Bronchus fibroblast of lung (primary cell): Measurements from ENCODE around the gene CENATAC. TPM values are rescaled to one million over a fixed set of nuclear protein-coding genes. Genes with fewer than 3 reads are reported as not detected.

Experiments used
- total RNA-seq: library from RNA; depleted of rRNA; stranded (reverse); fragments of >200 nt; gene quantifications from 2 replicates; pipeline ENCODE4 v1.2.3, GENCODE V29; 2015

The CENATAC gene
- total RNA-seq: 7.1 and 7.9 TPM in 2 replicates

GRCh38 chr11:118997627-118998387, at the start of gene CENATAC:
Gene CENATAC (plus strand): TSS chr11:118998138. CDS start chr11:118998198, 60 bp downstream.

GRCh38 chr11:118956094-118956846, 41.7 kb upstream of the CENATAC start, which contains the start of gene UPK2:
Gene UPK2 (plus strand): TSS chr11:118956298. CDS start chr11:118956351, 53 bp downstream.

GRCh38 chr11:118971646-118972045, 26.3 kb upstream of the CENATAC start, which contains the start of gene FOXR1:
Gene FOXR1 (plus strand): TSS chr11:118971761. CDS start chr11:118971932, 171 bp downstream.

GRCh38 chr11:119018074-119018938, 20.4 kb downstream of the CENATAC start, which contains the start of the genes RPS25 and TRAPPC4:
Gene RPS25 (minus strand): TSS chr11:119018343. CDS start chr11:119018284, 59 bp downstream.
Gene TRAPPC4 (plus strand): TSS chr11:119018766. CDS start chr11:119018796, 30 bp downstream.

GRCh38 chr11:119030329-119031047, 32.5 kb downstream of the CENATAC start, which contains the start of gene SLC37A4:
Gene SLC37A4 (minus strand): TSS chr11:119030877.

GRCh38 chr11:119057000-119057769, 59.2 kb downstream of the CENATAC start, which contains the start of gene HYOU1:
Gene HYOU1 (minus strand): TSS chr11:119057205. CDS start chr11:119056160, 1,045 bp downstream.

Other genes starting within 250 kb of the CENATAC start
- gene DDX6, start 207.0 kb upstream of the CENATAC start, total RNA-seq: 44.9 and 48.8 TPM in 2 replicates
- not detected in 2 replicates for gene CXCR5, start 114.2 kb upstream of the CENATAC start, total RNA-seq
- gene BCL9L, start 72.2 kb upstream of the CENATAC start, total RNA-seq: 21.0 and 21.4 TPM in 2 replicates
- gene UPK2, start 41.8 kb upstream of the CENATAC start, total RNA-seq: not detected in 2 replicates
- not detected in 2 replicates for gene FOXR1, start 26.4 kb upstream of the CENATAC start, total RNA-seq
- 1,361 and 1,484 TPM in 2 replicates for gene RPS25, start 20.2 kb downstream of the CENATAC start, total RNA-seq
- gene TRAPPC4, start 20.6 kb downstream of the CENATAC start, total RNA-seq: 82.4 and 102 TPM in 2 replicates
- 20.8 and 24.1 TPM in 2 replicates for gene SLC37A4, start 32.7 kb downstream of the CENATAC start, total RNA-seq
- 70.6 and 75.7 TPM in 2 replicates for gene HYOU1, start 59.1 kb downstream of the CENATAC start, total RNA-seq
- gene VPS11, start 69.7 kb downstream of the CENATAC start, total RNA-seq: 24.2 and 26.5 TPM in 2 replicates
- gene HMBS, start 86.7 kb downstream of the CENATAC start, total RNA-seq: 26.2 and 35.4 TPM in 2 replicates
- 34.1 and 40.0 TPM in 2 replicates for gene DPAGT1, start 103.7 kb downstream of the CENATAC start, total RNA-seq
- 6.1 and 7.9 TPM in 2 replicates for gene C2CD2L, start 109.2 kb downstream of the CENATAC start, total RNA-seq
- 11.8 and 12.0 TPM in 2 replicates for gene HINFP, start 123.4 kb downstream of the CENATAC start, total RNA-seq
- gene ABCG4, start 150.9 kb downstream of the CENATAC start, total RNA-seq: 0.15 and 0.34 TPM in 2 replicates
- gene NLRX1, start 170.6 kb downstream of the CENATAC start, total RNA-seq: 13.5 and 15.1 TPM in 2 replicates
- not detected in 2 replicates for gene NHERF4, start 187.3 kb downstream of the CENATAC start, total RNA-seq
- gene CBL, start 208.2 kb downstream of the CENATAC start, total RNA-seq: 7.1 and 8.2 TPM in 2 replicates